H1 (cell line): Measurements from ENCODE around the gene GNRHR. TPM values are rescaled to one million over a fixed set of nuclear protein-coding genes. Genes with fewer than 3 reads are reported as not detected.
A peak's percentile ranks its signal among the peaks of the same experiment; 100 is the strongest.

ENCODE experiments used
- CTCF ChIA-PET: fragments of 300-600 bp; sonication (Branson Sonifier 250); formaldehyde crosslinking; loops from one replicate; lab custom pipeline; 2021; ENCODE audit not compliant: partially characterized antibody; lab: Charles Lee
- POLR2A ChIA-PET: fragments of 300-600 bp; sonication (Branson Sonifier 250); formaldehyde crosslinking; loops from one replicate; lab custom pipeline; 2021; ENCODE audit warnings: inconsistent platforms; ENCODE audit not compliant: partially characterized antibody; lab: Charles Lee
- DNase-seq, 2 experiments: peaks; one replicate each; pipeline versions ENCODE4 v3.0.0 to v3.0.0-alpha.2; 2010 to 2022; ENCODE audit warnings: low spot score in 2 of 2, low read depth in 1 of 2, mixed read lengths in 1 of 2
- FAIRE-seq: peaks from 2 replicates; lab custom pipeline; 2011; peaks lifted over from hg19 to GRCh38; lab: Jason Lieb, UNC
- H2AFZ ChIP-seq: 2 replicates; pipeline ENCODE4 v1.8.1; 2012; ENCODE audit warnings: low read length, inconsistent platforms
- H2AK5ac ChIP-seq: 2 replicates; pipeline ENCODE4 v1.6.1; 2013; ENCODE audit warnings: low read depth, low read length
- H2BK120ac ChIP-seq: replicated peaks from 2 replicates; pipeline ENCODE3; 2013; ENCODE audit warnings: low read depth, low read length, inconsistent platforms
- H2BK12ac ChIP-seq: 2 replicates; pipeline ENCODE4 v1.6.1; 2013; ENCODE audit warnings: low read depth, low read length
- H2BK15ac ChIP-seq: 2 replicates; pipeline ENCODE4 v1.6.1; 2013; ENCODE audit warnings: low read length
- H2BK20ac ChIP-seq: 2 replicates; pipeline ENCODE4 v1.6.1; 2013; ENCODE audit warnings: low read length
- H2BK5ac ChIP-seq: 2 replicates; pipeline ENCODE4 v1.6.1; 2013; ENCODE audit warnings: low read depth, low read length
- H3K14ac ChIP-seq: 2 replicates; pipeline ENCODE4 v1.6.1; 2013; ENCODE audit warnings: inconsistent platforms; ENCODE audit not compliant: insufficient read length
- H3K18ac ChIP-seq: 2 replicates; pipeline ENCODE4 v1.6.1; 2013; ENCODE audit warnings: low read length; ENCODE audit errors: extremely low read depth
- H3K23ac ChIP-seq: 2 replicates; pipeline ENCODE4 v1.6.1; 2013; ENCODE audit warnings: inconsistent platforms; ENCODE audit not compliant: insufficient read length
- H3K23me2 ChIP-seq: 2 replicates; pipeline ENCODE4 v1.6.1; 2013; ENCODE audit warnings: low read depth, low read length
- H3K27ac ChIP-seq: 2 replicates; pipeline ENCODE4 v1.6.1; 2011; ENCODE audit warnings: low read depth, low read length, inconsistent platforms
- H3K27me3 ChIP-seq, 4 experiments: replicated peaks in 1 of 4; 1 replicate in 1 of 4; 2 replicates in 3 of 4; pipeline versions ENCODE4 v1.6.1 to v1.8.1; 2011 to 2013; ENCODE audit warnings: low read length in 3 of 4, mild to moderate bottlenecking in 3 of 4, inconsistent platforms in 2 of 4, mixed read lengths in 2 of 4, moderate library complexity in 1 of 4; ENCODE audit not compliant: control insufficient read depth in 3 of 4, insufficient read depth in 3 of 4; ENCODE audit errors: extremely low read depth in 1 of 4
- H3K36me3 ChIP-seq, 4 experiments: 2 replicates each; pipeline versions ENCODE4 v1.6.1 to v1.8.1; 2011 to 2013; ENCODE audit warnings: mild to moderate bottlenecking in 4 of 4, low read length in 3 of 4, moderate library complexity in 2 of 4, control low read depth in 1 of 4, inconsistent platforms in 1 of 4; ENCODE audit not compliant: insufficient read depth in 4 of 4, control insufficient read depth in 2 of 4
- H3K4ac ChIP-seq: replicated peaks from 2 replicates; pipeline ENCODE3; 2013; ENCODE audit warnings: low read length, low read depth, mixed read lengths, inconsistent platforms; ENCODE audit not compliant: insufficient read length
- H3K4me1 ChIP-seq, 4 experiments: replicated peaks in 1 of 4; 1 replicate in 1 of 4; 2 replicates in 3 of 4; pipeline versions ENCODE4 v1.6.1 to v1.8.1; 2011 to 2013; ENCODE audit warnings: low read length in 3 of 4, inconsistent platforms in 2 of 4, mixed read lengths in 1 of 4; ENCODE audit not compliant: insufficient read depth in 4 of 4, control insufficient read depth in 3 of 4
- H3K4me2 ChIP-seq, 2 experiments: 2 replicates each; pipeline versions ENCODE4 v1.6.1 to v1.8.1; 2011 to 2013; ENCODE audit warnings: low read depth in 2 of 2, low read length in 2 of 2, control low read depth in 1 of 2, inconsistent platforms in 1 of 2, mild to moderate bottlenecking in 1 of 2; ENCODE audit not compliant: insufficient read depth in 1 of 2
- H3K4me3 ChIP-seq, 4 experiments: fragments of 200-600, 300-600 bp in 1 of 4; sonication (generic), shearing (Covaris generic), sonication (Bioruptor Twin) in 1 of 4; 2 replicates each; pipeline versions ENCODE4 v1.5.1 to v1.8.1; 2011 to 2016; ENCODE audit warnings: low read length in 4 of 4, low read depth in 3 of 4, control low read depth in 2 of 4, inconsistent platforms in 2 of 4, mild to moderate bottlenecking in 2 of 4, mixed read lengths in 1 of 4, moderate library complexity in 1 of 4; ENCODE audit not compliant: insufficient read depth in 2 of 4; ENCODE audit errors: extremely low read depth in 1 of 4
- H3K56ac ChIP-seq: replicated peaks from 2 replicates; pipeline ENCODE3; 2013; ENCODE audit warnings: low read depth, mild to moderate bottlenecking, mixed read lengths, low read length, inconsistent platforms; ENCODE audit not compliant: insufficient read length
- H3K79me1 ChIP-seq: 2 replicates; pipeline ENCODE4 v1.6.1; 2013; ENCODE audit warnings: low read depth, low read length, control low read depth
- H3K79me2 ChIP-seq, 2 experiments: 2 replicates each; pipeline versions ENCODE4 v1.6.1 to v1.8.1; 2012 to 2013; ENCODE audit warnings: low read length in 2 of 2, mild to moderate bottlenecking in 2 of 2, inconsistent platforms in 1 of 2; ENCODE audit not compliant: insufficient read depth in 2 of 2, control insufficient read depth in 1 of 2
- H3K9ac ChIP-seq, 4 experiments: replicated peaks in 1 of 4; 1 replicate in 1 of 4; 2 replicates in 3 of 4; pipeline versions ENCODE4 v1.6.1 to v1.8.1; 2011 to 2013; ENCODE audit warnings: low read depth in 3 of 4, low read length in 3 of 4, control low read depth in 2 of 4, mild to moderate bottlenecking in 2 of 4, moderate library complexity in 2 of 4, inconsistent platforms in 1 of 4; ENCODE audit errors: extremely low read depth in 1 of 4
- H3K9me3 ChIP-seq, 2 experiments: 2 replicates each; pipeline versions ENCODE4 v1.6.1 to v1.8.1; 2012 to 2013; ENCODE audit warnings: mild to moderate bottlenecking in 2 of 2, moderate library complexity in 2 of 2, control low read depth in 1 of 2, inconsistent platforms in 1 of 2, low read depth in 1 of 2, low read length in 1 of 2, mixed read lengths in 1 of 2; ENCODE audit not compliant: insufficient read depth in 2 of 2
- H4K20me1 ChIP-seq, 2 experiments: replicated peaks in 1 of 2; 2 replicates each; pipeline versions ENCODE3 to v1.8.1; 2011 to 2013; ENCODE audit warnings: inconsistent platforms in 2 of 2, low read length in 2 of 2, mild to moderate bottlenecking in 1 of 2; ENCODE audit not compliant: insufficient read depth in 2 of 2, control insufficient read depth in 1 of 2
- H4K5ac ChIP-seq: 2 replicates; pipeline ENCODE4 v1.6.1; 2013; ENCODE audit warnings: low read length, low read depth, mixed read lengths, inconsistent platforms; ENCODE audit not compliant: insufficient read length
- H4K8ac ChIP-seq: 2 replicates; pipeline ENCODE4 v1.8.0; 2013; ENCODE audit warnings: mild to moderate bottlenecking, moderate library complexity, low read length, inconsistent platforms; ENCODE audit not compliant: insufficient read depth; ENCODE audit errors: extremely low read depth
- H4K91ac ChIP-seq: replicated peaks from 2 replicates; pipeline ENCODE3; 2013; ENCODE audit warnings: low read length, mixed read lengths, inconsistent platforms; ENCODE audit not compliant: insufficient read length
- CHD2 ChIP-seq: IDR thresholded peaks from 2 replicates; pipeline ENCODE4 v1.6.1; 2012; ENCODE audit warnings: low read length, improper control_type of control experiment
- EP300 ChIP-seq, 2 experiments: IDR thresholded peaks; 1 replicate in 1 of 2; 2 replicates in 1 of 2; pipeline ENCODE4 v1.6.1; 2011 to 2012; ENCODE audit warnings: low read depth in 2 of 2, low read length in 2 of 2, mild to moderate bottlenecking in 2 of 2, borderline replicate concordance in 1 of 2, inconsistent platforms in 1 of 2, moderate library complexity in 1 of 2
- EZH2 ChIP-seq: fragments of 200-600 bp; sonication (generic); IDR thresholded peaks from 2 replicates; pipeline ENCODE4 v1.7.1; 2012; ENCODE audit warnings: low read depth, mild to moderate bottlenecking, moderate library complexity, low read length, inconsistent platforms; ENCODE audit not compliant: severe bottlenecking
- HDAC6 ChIP-seq: IDR thresholded peaks from one replicate; pipeline ENCODE4 v1.7.1; 2012; ENCODE audit warnings: low read depth, mild to moderate bottlenecking, inconsistent platforms, low read length, moderate library complexity
- POLR2A ChIP-seq, 2 experiments: IDR thresholded peaks; 1 replicate in 1 of 2; 2 replicates in 1 of 2; pipeline ENCODE4 v1.6.1; 2011; ENCODE audit warnings: low read depth in 2 of 2, low read length in 2 of 2, mild to moderate bottlenecking in 2 of 2; ENCODE audit errors: control extremely low read depth in 1 of 2
- RAD21 ChIP-seq, 2 experiments: IDR thresholded peaks in 1 of 2; conservative IDR thresholded peaks in 1 of 2; 2 replicates each; pipeline ENCODE4 v1.6.1; 2011; ENCODE audit warnings: low read depth in 2 of 2, low read length in 2 of 2, improper control_type of control experiment in 1 of 2, inconsistent platforms in 1 of 2, mild to moderate bottlenecking in 1 of 2, moderate library complexity in 1 of 2
- SIX5 ChIP-seq: IDR thresholded peaks from 2 replicates; pipeline ENCODE4 v1.6.1; 2011; ENCODE audit warnings: mild to moderate bottlenecking, low read depth, low read length
- SP2 ChIP-seq: IDR thresholded peaks from 2 replicates; pipeline ENCODE4 v1.6.1; 2012; ENCODE audit warnings: mild to moderate bottlenecking, low read length, inconsistent platforms
- YY1 ChIP-seq: IDR thresholded peaks from 2 replicates; pipeline ENCODE4 v1.6.1; 2011; ENCODE audit warnings: low read depth, mild to moderate bottlenecking, low read length
- WGBS, 2 experiments: shearing (Covaris generic) in 1 of 2; methylation state at CpG; one replicate each; pipeline versions ENCODE4 v1.1.6 to v1.1.7; 2013 to 2015; ENCODE audit warnings: low lambda C conversion rate in 2 of 2, mixed read lengths in 2 of 2, inconsistent platforms in 1 of 2, low coverage in 1 of 2, missing lambda C conversion rate in 1 of 2; ENCODE audit not compliant: insufficient replicate concordance in 2 of 2, insufficient coverage in 1 of 2, insufficient read length in 1 of 2; ENCODE audit errors: extremely low coverage in 1 of 2, missing lambda C conversion rate in 1 of 2; 5-methylcytosine and 5-hydroxymethylcytosine counted together
- polyA plus RNA-seq, 7 experiments: library from polyadenylated mRNA; depleted of rRNA in 3 of 7; stranded (reverse) in 5 of 7; unstranded in 2 of 7; fragments of >200 nt in 5 of 7; fragments of 200-250 nt in 2 of 7; gene quantifications; 1 replicate in 5 of 7; 2 replicates in 1 of 7; 4 replicates in 1 of 7; pipeline versions ENCODE4 v1.2.1 to v1.2.3, GENCODE V29; 2011 to 2013; ENCODE audit warnings: missing spikeins in 2 of 7, mixed read lengths in 2 of 7
- total RNA-seq: library from RNA; stranded (reverse); fragmentation: NEBNext Ultra II Directional; extraction: Animal tissue kit (Norgen Biotek cat#: 25700); gene quantifications from 2 replicates; pipeline ENCODE4 v1.2.1, GENCODE V29; 2021
- TF ChIP-seq, protein P1 (sequence below), 3 experiments: IDR thresholded peaks; 1 replicate in 2 of 3; 2 replicates in 1 of 3; pipeline versions ENCODE4 v1.5.1 to v1.6.1; 2011; ENCODE audit warnings: low read length in 3 of 3, mild to moderate bottlenecking in 3 of 3, inconsistent platforms in 2 of 3, low read depth in 1 of 3, moderate library complexity in 1 of 3; ENCODE audit not compliant: insufficient read depth in 1 of 3; ENCODE audit errors: control extremely low read depth in 1 of 3

Gene GNRHR
- total and polyA plus RNA-seq, 2 of the 8 experiments (the other 6 are each of a cell fraction or from before 2014, with no cell fraction given) = not detected

DNA sequence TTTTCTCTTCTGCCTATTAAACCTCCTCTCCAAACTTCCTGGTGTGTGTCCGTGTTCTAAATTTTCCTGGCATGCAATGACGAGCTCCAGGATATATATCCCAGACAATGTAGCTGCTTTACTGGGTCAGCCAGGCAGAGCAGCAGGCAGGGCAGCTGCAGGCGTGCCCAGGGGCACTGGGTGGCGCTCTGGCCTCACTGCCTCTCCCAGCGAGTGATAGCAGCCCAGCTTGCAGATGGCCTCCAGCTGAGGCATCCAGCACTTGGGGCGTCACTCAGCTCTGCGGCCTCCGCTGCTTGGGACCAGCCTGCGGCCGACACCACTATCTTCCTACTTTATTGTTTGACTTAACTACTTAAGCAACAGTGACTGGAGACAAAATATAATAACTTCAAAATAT, 30.2 kb downstream of the GNRHR start:
- Histone ChIP-seq H3K27me3 (no peaks in the 10 kb centered on the region), H3K4me1 (peaks cover 0 to 10% (median 3%) of the 10 kb centered on the region in 4 experiments; a peak in 3 of 7 replicates), H3K79me1 (no peaks in the 10 kb centered on the region), H2AK5ac (no peak overlapping the region), H3K23me2 (no peaks in the 10 kb centered on the region), H4K20me1 (peaks cover 0 to 3% of the 10 kb centered on the region in 2 experiments), H2BK20ac (no peak overlapping the region), H3K9ac (no peak overlapping the region), H3K27ac (no peak overlapping the region), H3K4ac (no peak overlapping the region), H3K14ac (no peak overlapping the region), H4K5ac (no peak overlapping the region), H2BK5ac (no peak overlapping the region), H2BK12ac (no peak overlapping the region), H4K8ac (no peak overlapping the region), H2AFZ (no peak overlapping the region), H3K36me3 (no peaks in the 10 kb centered on the region; a peak in 1 of 8 replicates), H3K18ac (no peak overlapping the region), H3K79me2 (no peaks in the 10 kb centered on the region), H2BK120ac (no peak overlapping the region), H2BK15ac (no peak overlapping the region), H3K23ac (no peak overlapping the region), H3K9me3 (no peaks in the 10 kb centered on the region), H4K91ac (no peak overlapping the region), H3K4me3 (no peak overlapping the region), H3K4me2 (no peak overlapping the region), H3K56ac (no peak overlapping the region)
- CTCF ChIA-PET = interaction anchor here (0.6 to 5.5 kb wide), 23 partner anchors 8 to 449 kb away, joined by 3 to 49 read pairs (median 3); partner anchors contain the start of gene GNRHR
- POLR2A ChIA-PET = interaction anchor here (0.7 to 1.2 kb wide), 4 partner anchors 9 to 187 kb away, joined by 3 to 4 read pairs (median 3); partner anchors contain the start of gene UBA6
- WGBS, 2 experiments = 68% methylated on average over 9 of the region's 10 CpGs; no CpG with 5 or more reads in 1 of the 2 experiments
- FAIRE-seq (no peak), DNase-seq (peak; percentile 53 to 76)
- no peak for TF ChIP-seq SP2
- peak; percentile 42; the same call in 1 of the 2 replicates for TF ChIP-seq YY1
- no peak for TF ChIP-seq CHD2
- peak; percentile 84 to 85 for TF ChIP-seq RAD21 (IDR thresholded peaks at IDR 0.05 in 1 of 2, conservative IDR thresholded peaks at IDR 0.05 in 1 of 2; ENCODE audit: low read depth in 2 of 2, low read length in 2 of 2)
- no peak for TF ChIP-seq HDAC6
- no peak for TF ChIP-seq POLR2A (IDR thresholded peaks at IDR 0.05; ENCODE audit: control extremely low read depth in 1 of 2, low read depth in 2 of 2, low read length in 2 of 2)
- TF ChIP-seq EP300 (IDR thresholded peaks at IDR 0.05; ENCODE audit: borderline replicate concordance in 1 of 2, low read depth in 2 of 2, low read length in 2 of 2) = peak in 1 of 2 experiments; percentile 8; a peak in 1 of 3 replicates
- TF ChIP-seq EZH2 = no peak
- TF ChIP-seq, protein P1, sequence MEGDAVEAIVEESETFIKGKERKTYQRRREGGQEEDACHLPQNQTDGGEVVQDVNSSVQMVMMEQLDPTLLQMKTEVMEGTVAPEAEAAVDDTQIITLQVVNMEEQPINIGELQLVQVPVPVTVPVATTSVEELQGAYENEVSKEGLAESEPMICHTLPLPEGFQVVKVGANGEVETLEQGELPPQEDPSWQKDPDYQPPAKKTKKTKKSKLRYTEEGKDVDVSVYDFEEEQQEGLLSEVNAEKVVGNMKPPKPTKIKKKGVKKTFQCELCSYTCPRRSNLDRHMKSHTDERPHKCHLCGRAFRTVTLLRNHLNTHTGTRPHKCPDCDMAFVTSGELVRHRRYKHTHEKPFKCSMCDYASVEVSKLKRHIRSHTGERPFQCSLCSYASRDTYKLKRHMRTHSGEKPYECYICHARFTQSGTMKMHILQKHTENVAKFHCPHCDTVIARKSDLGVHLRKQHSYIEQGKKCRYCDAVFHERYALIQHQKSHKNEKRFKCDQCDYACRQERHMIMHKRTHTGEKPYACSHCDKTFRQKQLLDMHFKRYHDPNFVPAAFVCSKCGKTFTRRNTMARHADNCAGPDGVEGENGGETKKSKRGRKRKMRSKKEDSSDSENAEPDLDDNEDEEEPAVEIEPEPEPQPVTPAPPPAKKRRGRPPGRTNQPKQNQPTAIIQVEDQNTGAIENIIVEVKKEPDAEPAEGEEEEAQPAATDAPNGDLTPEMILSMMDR (IDR thresholded peaks at IDR 0.05; ENCODE audit: control extremely low read depth in 1 of 3, insufficient read depth in 1 of 3, low read depth in 1 of 3, low read length in 3 of 3) = peak; percentile 80 to 94 (median 87)
- no peak for TF ChIP-seq SIX5
